ENCODE results near the gene SPRN.

The SPRN gene

DNA sequence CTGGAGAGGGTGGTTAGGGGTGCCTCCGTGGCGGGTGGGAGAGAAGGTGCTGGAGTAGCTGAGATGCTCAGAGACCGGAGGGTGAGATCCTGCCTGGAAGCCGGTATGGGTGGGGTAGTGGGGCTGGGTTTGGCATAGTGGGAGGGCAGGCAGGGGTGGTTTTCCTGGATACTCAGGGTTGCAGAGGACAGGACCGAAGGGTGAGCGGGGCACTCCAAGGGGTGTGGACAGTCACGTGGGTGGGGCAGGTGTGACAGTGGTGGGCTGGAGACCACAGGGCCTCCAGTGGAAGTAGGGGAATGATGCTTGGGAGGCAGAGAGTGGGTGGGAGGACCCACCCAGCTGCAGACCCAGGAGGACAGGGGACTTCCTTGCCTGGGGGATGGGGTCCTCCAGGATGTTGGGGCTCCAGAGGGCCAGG is 31.2 kb upstream of the SPRN start:
- TF ChIP-seq, protein P1, sequence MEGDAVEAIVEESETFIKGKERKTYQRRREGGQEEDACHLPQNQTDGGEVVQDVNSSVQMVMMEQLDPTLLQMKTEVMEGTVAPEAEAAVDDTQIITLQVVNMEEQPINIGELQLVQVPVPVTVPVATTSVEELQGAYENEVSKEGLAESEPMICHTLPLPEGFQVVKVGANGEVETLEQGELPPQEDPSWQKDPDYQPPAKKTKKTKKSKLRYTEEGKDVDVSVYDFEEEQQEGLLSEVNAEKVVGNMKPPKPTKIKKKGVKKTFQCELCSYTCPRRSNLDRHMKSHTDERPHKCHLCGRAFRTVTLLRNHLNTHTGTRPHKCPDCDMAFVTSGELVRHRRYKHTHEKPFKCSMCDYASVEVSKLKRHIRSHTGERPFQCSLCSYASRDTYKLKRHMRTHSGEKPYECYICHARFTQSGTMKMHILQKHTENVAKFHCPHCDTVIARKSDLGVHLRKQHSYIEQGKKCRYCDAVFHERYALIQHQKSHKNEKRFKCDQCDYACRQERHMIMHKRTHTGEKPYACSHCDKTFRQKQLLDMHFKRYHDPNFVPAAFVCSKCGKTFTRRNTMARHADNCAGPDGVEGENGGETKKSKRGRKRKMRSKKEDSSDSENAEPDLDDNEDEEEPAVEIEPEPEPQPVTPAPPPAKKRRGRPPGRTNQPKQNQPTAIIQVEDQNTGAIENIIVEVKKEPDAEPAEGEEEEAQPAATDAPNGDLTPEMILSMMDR (IDR thresholded peaks at IDR 0.05; ENCODE audit: insufficient read depth, low read length, poor library complexity, severe bottlenecking) = no peak
- TF ChIP-seq EZH2phosphoT487 (conservative IDR thresholded peaks at IDR 0.05; ENCODE audit: low read length) = no peak
- no peaks in the 10 kb centered on the region for H3K79me2 ChIP-seq (ENCODE audit: insufficient read depth, low read length)
- H3K9ac ChIP-seq (ENCODE audit: low read length) = no peak overlapping the region
- H3K4me3 ChIP-seq (ENCODE audit: insufficient read depth, low read length, poor library complexity, severe bottlenecking) = no peak overlapping the region
- no peak overlapping the region for H2AFZ ChIP-seq (ENCODE audit: low read depth, low read length, severe bottlenecking)
- H3K9me2 ChIP-seq (replicated peaks; ENCODE audit: insufficient read depth, low read length) = no peaks in the 10 kb centered on the region
- H3K4me2 ChIP-seq (ENCODE audit: low read depth, low read length, poor library complexity, severe bottlenecking) = no peak overlapping the region
- no peaks in the 10 kb centered on the region for H3K9me3 ChIP-seq (ENCODE audit: insufficient read depth, low read length)
- H3F3A ChIP-seq (ENCODE audit: insufficient read depth) = no peaks in the 10 kb centered on the region
- no peaks in the 10 kb centered on the region for H3K27me3 ChIP-seq (ENCODE audit: low read length)
- H4K20me1 ChIP-seq (ENCODE audit: low read depth, low read length) = no peaks in the 10 kb centered on the region
- no peak overlapping the region for H3K27ac ChIP-seq (ENCODE audit: low read depth, low read length)
- H3K36me3 ChIP-seq (ENCODE audit: low read length) = no peaks in the 10 kb centered on the region

DNA sequence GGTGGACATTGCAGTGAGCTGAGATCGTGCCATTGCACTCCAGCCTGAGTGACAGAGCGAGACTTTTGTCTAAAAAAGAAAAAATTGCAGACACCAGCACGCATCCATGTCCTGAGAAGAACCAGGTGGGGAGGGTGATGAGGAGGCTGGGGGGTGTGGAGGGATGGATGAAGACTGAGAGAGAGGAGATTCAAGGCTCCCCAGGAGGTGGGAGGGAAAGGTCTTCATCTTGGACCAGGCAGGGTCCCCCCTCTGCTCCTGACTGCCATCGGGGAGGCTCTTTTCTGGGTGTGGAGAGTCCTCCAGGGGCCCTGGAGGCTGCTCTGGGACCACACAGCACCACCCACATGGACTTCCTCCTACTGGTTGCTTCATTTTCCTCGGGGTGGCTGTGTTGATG is 30.8 kb upstream of the SPRN start:
- Histone ChIP-seq H3K9me3 (ENCODE audit: insufficient read depth, low read length) (no peaks in the 10 kb centered on the region), H4K20me1 (ENCODE audit: low read depth, low read length) (no peaks in the 10 kb centered on the region), H3K4me3 (ENCODE audit: insufficient read depth, low read length, poor library complexity, severe bottlenecking) (no peak overlapping the region), H3K27ac (ENCODE audit: low read depth, low read length) (no peak overlapping the region), H3K27me3 (ENCODE audit: low read length) (no peaks in the 10 kb centered on the region), H3F3A (ENCODE audit: insufficient read depth) (no peaks in the 10 kb centered on the region), H3K79me2 (ENCODE audit: insufficient read depth, low read length) (no peaks in the 10 kb centered on the region), H3K9ac (ENCODE audit: low read length) (no peak overlapping the region), H2AFZ (ENCODE audit: low read depth, low read length, severe bottlenecking) (no peak overlapping the region), H3K9me2 (replicated peaks; ENCODE audit: insufficient read depth, low read length) (no peaks in the 10 kb centered on the region), H3K36me3 (ENCODE audit: low read length) (no peaks in the 10 kb centered on the region), H3K4me2 (ENCODE audit: low read depth, low read length, poor library complexity, severe bottlenecking) (no peak overlapping the region)
- TF ChIP-seq EZH2phosphoT487 (conservative IDR thresholded peaks at IDR 0.05; ENCODE audit: low read length) = no peak
- TF ChIP-seq, protein P1 (IDR thresholded peaks at IDR 0.05; ENCODE audit: insufficient read depth, low read length, poor library complexity, severe bottlenecking) = no peak

DNA sequence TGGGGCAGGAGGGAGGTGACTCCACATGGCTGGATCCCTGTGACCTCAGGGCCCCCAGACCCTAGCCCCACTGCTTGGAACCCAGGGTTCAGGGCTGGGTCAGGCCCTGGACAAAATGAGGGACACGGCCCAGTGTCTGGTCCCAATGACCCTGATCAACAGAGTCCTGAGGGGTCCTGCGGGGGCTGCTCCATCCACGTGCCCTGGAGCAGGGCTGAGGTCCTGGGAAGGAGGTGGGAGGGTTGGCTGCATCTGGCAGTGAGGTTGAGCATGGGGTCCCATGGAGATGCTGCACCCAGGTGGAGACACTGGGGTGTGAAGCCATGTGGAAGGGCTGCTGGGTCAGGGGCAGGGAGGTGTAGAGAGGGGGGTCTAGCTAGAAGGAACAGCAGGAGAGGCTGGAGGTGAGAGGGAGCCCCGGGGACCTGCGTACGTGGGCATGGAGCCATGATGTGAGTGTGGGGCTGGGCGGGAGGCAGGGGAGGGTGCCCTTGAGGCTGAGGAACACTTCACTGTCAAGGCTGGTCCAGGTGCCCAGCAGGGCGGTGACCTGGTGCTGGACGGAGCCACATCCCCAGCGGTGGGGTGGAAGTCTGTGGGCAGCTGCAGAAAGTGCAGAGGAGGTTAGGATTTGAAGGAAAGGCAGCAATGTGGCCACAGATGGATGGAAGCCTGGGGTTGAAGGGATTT is 29.9 kb upstream of the SPRN start:
- H3K9me2 ChIP-seq (replicated peaks; ENCODE audit: insufficient read depth, low read length) = no peaks in the 10 kb centered on the region
- no peaks in the 10 kb centered on the region for H3K79me2 ChIP-seq (ENCODE audit: insufficient read depth, low read length)
- H3K9me3 ChIP-seq (ENCODE audit: insufficient read depth, low read length) = no peaks in the 10 kb centered on the region
- no peak overlapping the region for H3K27ac ChIP-seq (ENCODE audit: low read depth, low read length)
- H3F3A ChIP-seq (ENCODE audit: insufficient read depth) = no peaks in the 10 kb centered on the region
- no peak for TF ChIP-seq EZH2phosphoT487 (conservative IDR thresholded peaks at IDR 0.05; ENCODE audit: low read length)
- TF ChIP-seq, protein P1 (IDR thresholded peaks at IDR 0.05; ENCODE audit: insufficient read depth, low read length, poor library complexity, severe bottlenecking) = no peak
- H3K4me3 ChIP-seq (ENCODE audit: insufficient read depth, low read length, poor library complexity, severe bottlenecking) = no peak overlapping the region
- no peaks in the 10 kb centered on the region for H4K20me1 ChIP-seq (ENCODE audit: low read depth, low read length)
- no peak overlapping the region for H2AFZ ChIP-seq (ENCODE audit: low read depth, low read length, severe bottlenecking)
- H3K36me3 ChIP-seq (ENCODE audit: low read length) = no peaks in the 10 kb centered on the region
- H3K27me3 ChIP-seq (ENCODE audit: low read length) = no peaks in the 10 kb centered on the region
- no peak overlapping the region for H3K9ac ChIP-seq (ENCODE audit: low read length)
- no peak overlapping the region for H3K4me2 ChIP-seq (ENCODE audit: low read depth, low read length, poor library complexity, severe bottlenecking)

Measured in SU-DHL-6 (cell line).